Measurements from ENCODE around the gene SMPDL3A. TPM values are rescaled to one million over a fixed set of nuclear protein-coding genes. Genes with fewer than 3 reads are reported as not detected.
A peak's percentile ranks its signal among the peaks of the same experiment; 100 is the strongest.
"Not testable (repeated sequence)": the region's sequence is repeated elsewhere in the genome, so short reads cannot be mapped to it uniquely, and the experiment has no call there.

SMPDL3A gene
- 0.47 and 0.64 TPM in 2 replicates for total RNA-seq

GRCh38 chr6:122789182-122790027 is at the start of gene SMPDL3A:
SMPDL3A (plus strand) TSS chr6:122789258; CDS start chr6:122789347, 89 bp downstream.
- Mint-ChIP-seq H3K9me3 (no peaks in the 10 kb centered on the region), H3K4me1 (ENCODE audit: low read depth) (peaks cover 23% of the 10 kb centered on the region), H3K27me3 (ENCODE audit: insufficient read depth) (peaks cover 60% of the 10 kb centered on the region), H3K4me3 (peak within 1 kb of the TSS; percentile 91), H3K36me3 (ENCODE audit: low read depth) (no peaks in the 10 kb centered on the region), H3K27ac (peak within 1 kb of the TSS; percentile 71)
- DNase-seq (ENCODE audit: low spot score), result peak; percentile 9
- intact Hi-C loops (cut with micrococcal nuclease), result loop anchor here (1.0 to 5.0 kb wide), 4 partner anchors 9 to 182 kb away; no protein-coding TSS in a partner anchor

- Mint-ChIP-seq H3K9me3 (no peaks in the 10 kb centered on the region), H3K4me1 (ENCODE audit: low read depth) (no peaks in the 10 kb centered on the region), H3K27me3 (ENCODE audit: insufficient read depth) (peaks cover 2% of the 10 kb centered on the region), H3K36me3 (ENCODE audit: low read depth) (no peaks in the 10 kb centered on the region), H3K4me3 (no peak overlapping the region), H3K27ac (no peak overlapping the region)
- intact Hi-C loops (cut with micrococcal nuclease), result no loop called here
- DNase-seq (ENCODE audit: low spot score), result no peak
These were observed 49.0 kb upstream of the SMPDL3A start for GRCh38 chr6:122740091-122740490.

- H3K4me1 Mint-ChIP-seq (ENCODE audit: low read depth), result no peaks in the 10 kb centered on the region
- H3K9me3 Mint-ChIP-seq, result no peaks in the 10 kb centered on the region
- H3K27me3 Mint-ChIP-seq (ENCODE audit: insufficient read depth), result no peaks in the 10 kb centered on the region
- H3K27ac Mint-ChIP-seq, result no peak overlapping the region
- no peak overlapping the region for H3K4me3 Mint-ChIP-seq
- H3K36me3 Mint-ChIP-seq (ENCODE audit: low read depth), result no peaks in the 10 kb centered on the region
- no peak for DNase-seq (ENCODE audit: low spot score)
- intact Hi-C loops (cut with micrococcal nuclease), result no loop called here
These were observed 48.1 kb upstream of the SMPDL3A start for GRCh38 chr6:122740936-122741335.

- not testable (repeated sequence) for H3K27me3 Mint-ChIP-seq (ENCODE audit: insufficient read depth); H3K9me3 Mint-ChIP-seq; H3K36me3 Mint-ChIP-seq (ENCODE audit: low read depth); H3K27ac Mint-ChIP-seq; H3K4me1 Mint-ChIP-seq (ENCODE audit: low read depth); DNase-seq (ENCODE audit: low spot score); H3K4me3 Mint-ChIP-seq
- intact Hi-C loops (cut with micrococcal nuclease), result loop anchor here (1.0 kb wide), 1 partner anchor 95 kb away; no protein-coding TSS in a partner anchor
These were observed 44.8 kb upstream of the SMPDL3A start for GRCh38 chr6:122744247-122744646.

DNA sequence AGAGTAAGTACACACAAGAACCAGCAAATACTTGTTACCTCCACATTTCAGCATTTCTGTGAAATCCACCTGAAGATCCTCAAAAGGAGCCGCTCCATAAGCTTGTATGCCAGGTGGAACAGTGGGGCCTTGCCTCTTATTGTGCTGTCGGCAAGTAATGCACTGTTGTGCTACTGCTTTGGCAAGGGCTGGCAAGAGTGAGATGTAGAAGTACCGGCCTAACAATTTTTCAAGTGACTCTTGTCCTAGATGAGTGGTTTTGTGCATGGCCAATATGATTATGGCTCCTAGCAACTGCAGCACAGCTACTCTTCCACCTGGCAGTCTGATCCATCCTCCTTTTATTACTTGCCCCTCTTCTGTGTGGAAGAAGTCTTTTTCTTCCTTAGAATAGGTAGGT is 44.2 kb upstream of the SMPDL3A start:
- H3K27me3 Mint-ChIP-seq (ENCODE audit: insufficient read depth); H3K4me1 Mint-ChIP-seq (ENCODE audit: low read depth); DNase-seq (ENCODE audit: low spot score); H3K27ac Mint-ChIP-seq; H3K9me3 Mint-ChIP-seq; H3K4me3 Mint-ChIP-seq; H3K36me3 Mint-ChIP-seq (ENCODE audit: low read depth): not testable (repeated sequence)
- intact Hi-C loops (cut with micrococcal nuclease), result loop anchor here (1.0 kb wide), 1 partner anchor 94 kb away; no protein-coding TSS in a partner anchor

- H3K9me3 Mint-ChIP-seq, result no peaks in the 10 kb centered on the region
- intact Hi-C loops (cut with micrococcal nuclease), result no loop called here
- H3K27ac Mint-ChIP-seq, result no peak overlapping the region
- no peaks in the 10 kb centered on the region for H3K36me3 Mint-ChIP-seq (ENCODE audit: low read depth)
- no peak overlapping the region for H3K4me3 Mint-ChIP-seq
- DNase-seq (ENCODE audit: low spot score), result no peak
- H3K4me1 Mint-ChIP-seq (ENCODE audit: low read depth), result peaks cover 12% of the 10 kb centered on the region
- no peaks in the 10 kb centered on the region for H3K27me3 Mint-ChIP-seq (ENCODE audit: insufficient read depth)
These were observed 42.4 kb upstream of the SMPDL3A start for GRCh38 chr6:122746688-122747087.

- peaks cover 16% of the 10 kb centered on the region for H3K4me1 Mint-ChIP-seq (ENCODE audit: low read depth)
- H3K27me3 Mint-ChIP-seq (ENCODE audit: insufficient read depth), result no peaks in the 10 kb centered on the region
- no peak for DNase-seq (ENCODE audit: low spot score)
- intact Hi-C loops (cut with micrococcal nuclease), result no loop called here
- H3K9me3 Mint-ChIP-seq, result no peaks in the 10 kb centered on the region
- no peak overlapping the region for H3K27ac Mint-ChIP-seq
- no peaks in the 10 kb centered on the region for H3K36me3 Mint-ChIP-seq (ENCODE audit: low read depth)
- H3K4me3 Mint-ChIP-seq, result no peak overlapping the region
These were observed 41.5 kb upstream of the SMPDL3A start for GRCh38 chr6:122747573-122747972.

- H3K9me3 Mint-ChIP-seq; H3K27me3 Mint-ChIP-seq (ENCODE audit: insufficient read depth); H3K27ac Mint-ChIP-seq; H3K4me3 Mint-ChIP-seq; H3K36me3 Mint-ChIP-seq (ENCODE audit: low read depth); DNase-seq (ENCODE audit: low spot score); intact Hi-C loops (cut with micrococcal nuclease): not testable (repeated sequence)
- H3K4me1 Mint-ChIP-seq (ENCODE audit: low read depth), result peaks cover 26% of the 10 kb centered on the region
These were observed 40.1 kb upstream of the SMPDL3A start for GRCh38 chr6:122748945-122749344.

GRCh38 chr6:122749451-122750050 is 39.5 kb upstream of the SMPDL3A start:
- H3K36me3 Mint-ChIP-seq (ENCODE audit: low read depth), result no peaks in the 10 kb centered on the region
- H3K27me3 Mint-ChIP-seq (ENCODE audit: insufficient read depth), result no peaks in the 10 kb centered on the region
- intact Hi-C loops (cut with micrococcal nuclease), result loop anchor here (2.0 kb wide), 1 partner anchor 49 kb away; no protein-coding TSS in a partner anchor
- H3K4me1 Mint-ChIP-seq (ENCODE audit: low read depth), result peaks cover 26% of the 10 kb centered on the region
- H3K27ac Mint-ChIP-seq, result no peak overlapping the region
- H3K4me3 Mint-ChIP-seq, result no peak overlapping the region
- DNase-seq (ENCODE audit: low spot score), result no peak
- no peaks in the 10 kb centered on the region for H3K9me3 Mint-ChIP-seq

DNA sequence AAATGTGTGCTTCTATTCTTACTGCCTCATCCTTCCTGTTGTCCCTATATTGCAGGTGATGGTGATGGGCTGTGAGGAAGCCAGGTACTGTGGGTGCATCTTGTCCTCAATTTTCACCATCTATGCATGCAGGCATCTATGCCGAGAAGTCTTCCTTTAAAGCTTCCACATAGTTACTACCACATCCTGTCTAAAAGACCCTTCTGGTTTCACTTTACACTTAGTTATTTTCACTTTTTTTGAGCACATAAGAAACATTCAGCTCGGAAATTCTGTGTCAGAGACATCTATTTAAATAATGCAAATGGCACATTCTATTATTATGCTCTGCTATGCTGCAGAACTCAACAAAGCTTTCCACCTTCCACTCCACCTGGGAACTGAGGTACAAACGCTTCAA is 37.7 kb upstream of the SMPDL3A start:
- DNase-seq (ENCODE audit: low spot score), result no peak
- Mint-ChIP-seq H3K4me1 (ENCODE audit: low read depth) (peaks cover 26% of the 10 kb centered on the region), H3K27me3 (ENCODE audit: insufficient read depth) (no peaks in the 10 kb centered on the region), H3K4me3 (peak overlapping the region; percentile 61), H3K27ac (peak overlapping the region; percentile 74), H3K9me3 (no peaks in the 10 kb centered on the region), H3K36me3 (ENCODE audit: low read depth) (no peaks in the 10 kb centered on the region)
- intact Hi-C loops (cut with micrococcal nuclease), result loop anchor here (2.0 kb wide), 1 partner anchor 47 kb away; no protein-coding TSS in a partner anchor

GRCh38 chr6:122752459-122752858 is 36.6 kb upstream of the SMPDL3A start:
- no peaks in the 10 kb centered on the region for H3K36me3 Mint-ChIP-seq (ENCODE audit: low read depth)

DNA sequence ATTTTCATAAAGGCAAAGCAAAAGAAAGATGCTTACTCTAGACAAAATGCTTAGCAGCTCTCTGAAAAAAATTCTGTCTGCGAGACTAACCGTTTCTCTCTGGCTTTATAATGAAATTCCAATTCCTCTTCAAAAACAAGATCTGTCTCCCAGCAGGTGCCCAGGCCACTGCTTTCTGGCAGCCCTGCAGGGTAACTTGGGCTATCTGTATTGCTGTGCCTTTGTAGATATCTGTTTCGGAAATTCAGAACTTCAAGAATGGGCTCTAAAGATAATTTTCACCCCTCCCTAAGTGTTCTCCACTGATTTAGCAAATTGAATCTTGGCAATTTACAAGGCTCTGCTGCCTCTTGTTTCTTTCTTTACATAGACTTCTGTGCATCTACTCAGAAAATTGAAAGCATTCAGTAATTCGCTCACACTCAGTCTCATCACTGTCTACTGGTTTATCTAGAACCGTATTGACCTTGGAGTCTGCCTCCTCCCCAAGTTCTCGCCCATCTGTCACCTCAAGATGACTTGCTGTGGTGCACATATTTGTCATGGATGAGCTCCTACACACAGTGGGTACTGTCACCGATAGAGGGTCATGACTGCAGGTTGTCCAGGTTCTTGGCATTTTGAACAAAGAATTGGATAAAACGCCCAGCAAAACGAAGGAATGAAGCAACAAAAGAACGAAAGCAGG is 35.9 kb upstream of the SMPDL3A start:
- H3K4me3 Mint-ChIP-seq, result no peak overlapping the region
- intact Hi-C loops (cut with micrococcal nuclease), result no loop called here
- H3K4me1 Mint-ChIP-seq (ENCODE audit: low read depth), result peaks cover 26% of the 10 kb centered on the region
- H3K36me3 Mint-ChIP-seq (ENCODE audit: low read depth), result no peaks in the 10 kb centered on the region
- H3K27me3 Mint-ChIP-seq (ENCODE audit: insufficient read depth), result no peaks in the 10 kb centered on the region
- no peak overlapping the region for H3K27ac Mint-ChIP-seq
- DNase-seq (ENCODE audit: low spot score), result no peak
- H3K9me3 Mint-ChIP-seq, result no peaks in the 10 kb centered on the region

More at GRCh38 chr6:122752459-122752858, 36.6 kb upstream of the SMPDL3A start:
- DNase-seq (ENCODE audit: low spot score), result no peak
- intact Hi-C loops (cut with micrococcal nuclease), result no loop called here
- Mint-ChIP-seq H3K4me3 (no peak overlapping the region), H3K9me3 (no peaks in the 10 kb centered on the region), H3K27ac (no peak overlapping the region), H3K4me1 (ENCODE audit: low read depth) (peaks cover 26% of the 10 kb centered on the region), H3K27me3 (ENCODE audit: insufficient read depth) (no peaks in the 10 kb centered on the region)

GRCh38 chr6:122753688-122754056 is 35.4 kb upstream of the SMPDL3A start:
- intact Hi-C loops (cut with micrococcal nuclease), result no loop called here
- DNase-seq (ENCODE audit: low spot score), result no peak
- no peak overlapping the region for H3K4me3 Mint-ChIP-seq
- no peaks in the 10 kb centered on the region for H3K27me3 Mint-ChIP-seq (ENCODE audit: insufficient read depth)
- no peaks in the 10 kb centered on the region for H3K9me3 Mint-ChIP-seq
- H3K4me1 Mint-ChIP-seq (ENCODE audit: low read depth), result peaks cover 26% of the 10 kb centered on the region
- H3K27ac Mint-ChIP-seq, result no peak overlapping the region
- no peaks in the 10 kb centered on the region for H3K36me3 Mint-ChIP-seq (ENCODE audit: low read depth)
